CD14-positive monocyte (primary cell): ENCODE results near the gene NECTIN1. TPM values are rescaled to one million over a fixed set of nuclear protein-coding genes. Genes with fewer than 3 reads are reported as not detected.

Source experiments
- DNase-seq, 3 donors: peaks; one replicate each; pipeline ENCODE4 v3.0.0-alpha.2; 2011 to 2022
- H2AFZ ChIP-seq: 2 replicates; pipeline ENCODE4 v1.6.0; 2012; ENCODE audit warnings: mild to moderate bottlenecking, low read depth, low read length, inconsistent platforms; ENCODE audit not compliant: insufficient read depth, poor library complexity, severe bottlenecking
- H3K27ac ChIP-seq, 2 donors: 1 replicate in 1 of 2; 2 replicates in 1 of 2; pipeline ENCODE4 v1.5.1; 2012 to 2013; ENCODE audit warnings: low read length in 2 of 2, control low read depth in 1 of 2, inconsistent platforms in 1 of 2, low read depth in 1 of 2, mild to moderate bottlenecking in 1 of 2
- H3K27me3 ChIP-seq, 2 donors: one replicate each; pipeline versions ENCODE4 v1.6.0 to v1.6.1; 2011 to 2013; ENCODE audit warnings: low read length in 2 of 2; ENCODE audit not compliant: control insufficient read depth in 2 of 2, insufficient read depth in 2 of 2
- H3K36me3 ChIP-seq, 2 donors: replicated peaks in 1 of 2; 1 replicate in 1 of 2; 2 replicates in 1 of 2; pipeline versions ENCODE4 v1.5.1 to v1.6.1; 2012 to 2013; ENCODE audit warnings: low read length in 2 of 2, control low read depth in 1 of 2, inconsistent platforms in 1 of 2, mild to moderate bottlenecking in 1 of 2; ENCODE audit not compliant: insufficient read depth in 2 of 2, control insufficient read depth in 1 of 2
- H3K4me1 ChIP-seq, 2 donors: 1 replicate in 1 of 2; 2 replicates in 1 of 2; pipeline versions ENCODE4 v1.5.1 to v1.6.1; 2012 to 2013; ENCODE audit warnings: low read length in 2 of 2, control low read depth in 1 of 2, inconsistent platforms in 1 of 2, mild to moderate bottlenecking in 1 of 2, moderate library complexity in 1 of 2; ENCODE audit not compliant: insufficient read depth in 2 of 2, control insufficient read depth in 1 of 2
- H3K4me2 ChIP-seq: replicated peaks from 2 replicates; pipeline ENCODE3; 2012; ENCODE audit warnings: low read length, moderate library complexity, mild to moderate bottlenecking; ENCODE audit not compliant: poor library complexity, severe bottlenecking; ENCODE audit errors: extremely low read depth
- H3K4me3 ChIP-seq, 3 experiments: fragments of 200-600 bp in 1 of 3; sonication (generic) in 1 of 3; replicated peaks in 1 of 3; 1 replicate in 2 of 3; 2 replicates in 1 of 3; pipeline ENCODE4 v1.5.1; 2011 to 2013; ENCODE audit warnings: low read length in 3 of 3, mild to moderate bottlenecking in 3 of 3, control low read depth in 2 of 3, low read depth in 2 of 3, inconsistent platforms in 1 of 3, moderate library complexity in 1 of 3
- H3K79me2 ChIP-seq: 2 replicates; pipeline ENCODE4 v1.6.0; 2012; ENCODE audit warnings: mild to moderate bottlenecking, control low read depth, inconsistent platforms, low read length, moderate library complexity; ENCODE audit not compliant: insufficient read depth
- H3K9ac ChIP-seq: 2 replicates; pipeline ENCODE4 v1.6.0; 2017; ENCODE audit warnings: low read length, mild to moderate bottlenecking; ENCODE audit not compliant: insufficient read depth, poor library complexity, severe bottlenecking
- H3K9me3 ChIP-seq, 2 donors: replicated peaks in 1 of 2; 1 replicate in 1 of 2; 2 replicates in 1 of 2; pipeline versions ENCODE4 v1.5.1 to v1.6.1; 2012 to 2013; ENCODE audit warnings: low read length in 2 of 2, control low read depth in 1 of 2; ENCODE audit not compliant: control insufficient read depth in 1 of 2, insufficient read depth in 1 of 2
- H4K20me1 ChIP-seq: 2 replicates; pipeline ENCODE4 v1.6.0; 2012; ENCODE audit warnings: mild to moderate bottlenecking, low read length, control low read depth, moderate library complexity; ENCODE audit not compliant: insufficient read depth
- H3K27ac Mint-ChIP-seq, 7 donors: one replicate each; pipeline ENCODE4 v1.8.0; 2020; ENCODE audit warnings: mild to moderate bottlenecking in 7 of 7, mixed read lengths in 7 of 7, moderate library complexity in 6 of 7, inconsistent platforms in 2 of 7
- H3K27me3 Mint-ChIP-seq, 3 donors: one replicate each; pipeline ENCODE4 v1.8.0; 2021 to 2022; ENCODE audit warnings: low read depth in 3 of 3, mild to moderate bottlenecking in 3 of 3, mixed read lengths in 3 of 3, moderate library complexity in 3 of 3, inconsistent platforms in 1 of 3
- H3K36me3 Mint-ChIP-seq, 2 donors: one replicate each; pipeline ENCODE4 v1.8.0; 2020; ENCODE audit warnings: mixed read lengths in 2 of 2, inconsistent platforms in 1 of 2, mild to moderate bottlenecking in 1 of 2
- H3K4me1 Mint-ChIP-seq: one replicate; pipeline ENCODE4 v1.8.0; 2020; ENCODE audit warnings: mild to moderate bottlenecking, mixed read lengths
- H3K4me3 Mint-ChIP-seq, 2 donors: one replicate each; pipeline ENCODE4 v1.8.0; 2020; ENCODE audit warnings: mild to moderate bottlenecking in 2 of 2, mixed read lengths in 2 of 2, moderate library complexity in 1 of 2
- H3K9me3 Mint-ChIP-seq, 7 donors: one replicate each; pipeline ENCODE4 v1.8.0; 2020 to 2022; ENCODE audit warnings: mixed read lengths in 7 of 7, mild to moderate bottlenecking in 6 of 7, moderate library complexity in 6 of 7, inconsistent platforms in 2 of 7
- WGBS: methylation state at CpG from one replicate; pipeline ENCODE4 v1.1.5; 2013; ENCODE audit warnings: missing lambda C conversion rate; ENCODE audit not compliant: insufficient coverage; 5-methylcytosine and 5-hydroxymethylcytosine counted together
- intact Hi-C, 2 donors: fragments of 100-400 bp; cut with micrococcal nuclease; formaldehyde crosslinking; loops; one replicate each; pipeline versions ENCODE4 v1.15.0 to v1.15.1; 2023
- polyA plus RNA-seq, 3 donors: library from polyadenylated mRNA; depleted of rRNA in 1 of 3; unstranded in 2 of 3; stranded (reverse) in 1 of 3; fragments of 300-500 nt in 2 of 3; fragments of >200 nt in 1 of 3; fragmentation: Illumina TruSeq in 2 of 3; gene quantifications; 1 replicate in 2 of 3; 2 replicates in 1 of 3; pipeline ENCODE4 v1.2.3, GENCODE V29; 2012 to 2021
- TF ChIP-seq, protein P1 (sequence below): fragments of 200-600 bp; IDR thresholded peaks from one replicate; pipeline ENCODE4 v1.8.0; 2022; ENCODE audit warnings: antibody characterized with exemption, mild to moderate bottlenecking

Gene NECTIN1
- polyA plus RNA-seq, 3 donors: 0.53 to 8.3 (median 0.85) TPM

DNA sequence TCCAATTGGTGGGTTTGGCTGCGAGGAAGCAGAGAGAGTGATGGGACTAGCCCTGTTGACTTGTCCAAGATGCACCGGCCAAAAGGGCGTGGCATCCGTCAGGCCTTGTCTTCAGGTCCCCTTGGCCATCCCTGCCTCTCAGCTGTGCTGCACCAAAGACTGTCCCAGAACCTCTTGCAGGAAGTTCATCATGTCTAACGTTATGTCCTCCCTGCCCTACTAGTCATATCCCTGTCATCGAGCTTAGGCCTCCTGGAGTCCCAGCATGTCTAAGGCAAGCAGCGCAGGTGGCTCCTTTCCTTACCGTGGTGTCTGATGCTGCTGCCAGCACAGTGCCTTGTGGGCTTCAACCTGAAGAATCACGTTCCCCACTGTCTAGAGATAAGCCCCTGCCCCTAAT lies 51.2 kb downstream of the NECTIN1 start:
- H3K4me3 ChIP-seq: no peak overlapping the region
- intact Hi-C loops: no loop called here
- no peak overlapping the region for H3K4me3 Mint-ChIP-seq
- 97% methylated on average over 9 of the region's 9 CpGs for WGBS
- H3K36me3 ChIP-seq: peaks cover 18 to 33% of the 10 kb centered on the region in 2 donors
- peaks cover 0 to 6% of the 10 kb centered on the region in 2 donors for H3K9me3 ChIP-seq
- H3K36me3 Mint-ChIP-seq: peaks cover 33 to 45% of the 10 kb centered on the region in 2 donors
- no peak overlapping the region for H3K27ac ChIP-seq
- DNase-seq: no peak
- peaks cover 6% of the 10 kb centered on the region for H4K20me1 ChIP-seq
- no peak overlapping the region for H3K4me2 ChIP-seq
- H3K9me3 Mint-ChIP-seq: peaks cover 0 to 9% (median 3%) of the 10 kb centered on the region in 7 donors
- H3K9ac ChIP-seq: no peak overlapping the region
- H3K27ac Mint-ChIP-seq: no peak overlapping the region
- no peaks in the 10 kb centered on the region for H3K79me2 ChIP-seq
- H3K4me1 ChIP-seq: peaks cover 25 to 26% of the 10 kb centered on the region in 2 donors
- H3K27me3 ChIP-seq: no peaks in the 10 kb centered on the region
- no peak overlapping the region for H2AFZ ChIP-seq
- TF ChIP-seq, protein P1, sequence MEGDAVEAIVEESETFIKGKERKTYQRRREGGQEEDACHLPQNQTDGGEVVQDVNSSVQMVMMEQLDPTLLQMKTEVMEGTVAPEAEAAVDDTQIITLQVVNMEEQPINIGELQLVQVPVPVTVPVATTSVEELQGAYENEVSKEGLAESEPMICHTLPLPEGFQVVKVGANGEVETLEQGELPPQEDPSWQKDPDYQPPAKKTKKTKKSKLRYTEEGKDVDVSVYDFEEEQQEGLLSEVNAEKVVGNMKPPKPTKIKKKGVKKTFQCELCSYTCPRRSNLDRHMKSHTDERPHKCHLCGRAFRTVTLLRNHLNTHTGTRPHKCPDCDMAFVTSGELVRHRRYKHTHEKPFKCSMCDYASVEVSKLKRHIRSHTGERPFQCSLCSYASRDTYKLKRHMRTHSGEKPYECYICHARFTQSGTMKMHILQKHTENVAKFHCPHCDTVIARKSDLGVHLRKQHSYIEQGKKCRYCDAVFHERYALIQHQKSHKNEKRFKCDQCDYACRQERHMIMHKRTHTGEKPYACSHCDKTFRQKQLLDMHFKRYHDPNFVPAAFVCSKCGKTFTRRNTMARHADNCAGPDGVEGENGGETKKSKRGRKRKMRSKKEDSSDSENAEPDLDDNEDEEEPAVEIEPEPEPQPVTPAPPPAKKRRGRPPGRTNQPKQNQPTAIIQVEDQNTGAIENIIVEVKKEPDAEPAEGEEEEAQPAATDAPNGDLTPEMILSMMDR: no peak
- peaks cover 0 to 6% (median 3%) of the 10 kb centered on the region in 3 donors for H3K27me3 Mint-ChIP-seq
- H3K4me1 Mint-ChIP-seq: peaks cover 34% of the 10 kb centered on the region

DNA sequence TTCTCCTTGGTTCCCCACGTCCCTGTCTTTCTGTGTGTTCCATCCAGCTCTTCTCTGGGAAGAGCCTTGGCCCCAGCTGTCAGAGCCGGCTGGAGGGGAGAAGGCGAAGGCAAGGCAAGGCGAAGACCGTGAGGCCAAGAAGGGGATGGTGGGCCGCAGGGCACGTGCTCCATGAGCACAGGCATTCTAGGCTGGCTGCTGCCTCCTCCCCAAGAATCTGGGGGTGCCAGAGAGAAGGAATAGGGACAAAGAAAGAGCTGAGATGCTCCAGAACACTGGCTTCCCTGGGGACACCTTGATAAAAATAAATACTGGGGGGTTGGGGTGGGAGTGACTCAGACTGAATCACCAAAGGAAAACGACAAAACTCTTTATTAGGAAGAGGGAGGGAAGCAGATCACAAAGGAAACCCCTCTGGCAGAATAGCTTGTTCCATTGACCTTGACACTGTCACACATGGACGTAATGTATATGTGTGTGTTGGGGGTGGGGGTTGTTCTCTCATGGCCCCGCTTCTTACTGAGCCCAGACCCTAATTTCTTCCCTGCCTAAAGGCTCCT lies 52.5 kb downstream of the NECTIN1 start:
- H3K4me2 ChIP-seq: no peak overlapping the region
- intact Hi-C loops: no loop called here

More for the DNA sequence above, 52.5 kb downstream of the NECTIN1 start:
- no peaks in the 10 kb centered on the region for H3K27me3 ChIP-seq
- Mint-ChIP-seq H3K4me1 (peaks cover 31% of the 10 kb centered on the region), H3K4me3 (no peak overlapping the region), H3K27ac (no peak overlapping the region), H3K36me3 (peaks cover 37 to 51% of the 10 kb centered on the region in 2 donors), H3K9me3 (peaks cover 0 to 9% (median 3%) of the 10 kb centered on the region in 7 donors), H3K27me3 (peaks cover 0 to 5% (median 4%) of the 10 kb centered on the region in 3 donors)
- no peak overlapping the region for H3K27ac ChIP-seq
- no peak overlapping the region for H3K9ac ChIP-seq
- peaks cover 5% of the 10 kb centered on the region for H4K20me1 ChIP-seq
- H3K9me3 ChIP-seq: peaks cover 0 to 6% of the 10 kb centered on the region in 2 donors
- H3K36me3 ChIP-seq: peaks cover 18 to 33% of the 10 kb centered on the region in 2 donors
- TF ChIP-seq, protein P1: no peak
- H3K4me1 ChIP-seq: peaks cover 24 to 25% of the 10 kb centered on the region in 2 donors
- H2AFZ ChIP-seq: no peak overlapping the region
- WGBS: 76% methylated on average over 6 of the region's 10 CpGs
- no peak overlapping the region for H3K4me3 ChIP-seq
- DNase-seq: no peak
- H3K79me2 ChIP-seq: no peaks in the 10 kb centered on the region
